H1 (cell line): ENCODE data around the gene ARHGAP28. TPM values are rescaled to one million over a fixed set of nuclear protein-coding genes. Genes with fewer than 3 reads are reported as not detected.

Experiments
- CHD7 ChIP-seq: fragments of 300-600 bp; sonication (generic); IDR thresholded peaks from 2 replicates; pipeline ENCODE4 v1.7.1; 2012; ENCODE audit warnings: low read length, moderate library complexity, mild to moderate bottlenecking, inconsistent platforms; ENCODE audit not compliant: insufficient replicate concordance
- polyA plus RNA-seq, 7 experiments: library from polyadenylated mRNA; depleted of rRNA in 3 of 7; stranded (reverse) in 5 of 7; unstranded in 2 of 7; fragments of >200 nt in 5 of 7; fragments of 200-250 nt in 2 of 7; gene quantifications; 1 replicate in 5 of 7; 2 replicates in 1 of 7; 4 replicates in 1 of 7; pipeline versions ENCODE4 v1.2.1 to v1.2.3, GENCODE V29; 2011 to 2013; ENCODE audit warnings: missing spikeins in 2 of 7, mixed read lengths in 2 of 7
- total RNA-seq: library from RNA; stranded (reverse); fragmentation: NEBNext Ultra II Directional; extraction: Animal tissue kit (Norgen Biotek cat#: 25700); gene quantifications from 2 replicates; pipeline ENCODE4 v1.2.1, GENCODE V29; 2021

ARHGAP28 gene
- total and polyA plus RNA-seq, 2 of the 8 experiments (the other 6 are each of a cell fraction or from before 2014, with no cell fraction given), result 2.9 to 14.4 TPM

GRCh38 chr18:6830916-6831315 lies 101.4 kb downstream of the ARHGAP28 start (continued):
- no peak for TF ChIP-seq CHD7
